CD4-positive, alpha-beta T cell treated with Interleukin-4 for 1 hour (primary cell): ENCODE data around the gene GH1.
"Not testable (repeated sequence)": the region's sequence is repeated elsewhere in the genome, so short reads cannot be mapped to it uniquely, and the experiment has no call there.

Experiments used
- DNase-seq, 2 donors: peaks; one replicate each; pipeline ENCODE4 v3.0.0-alpha.2; 2020 to 2022

GH1 gene

DNA sequence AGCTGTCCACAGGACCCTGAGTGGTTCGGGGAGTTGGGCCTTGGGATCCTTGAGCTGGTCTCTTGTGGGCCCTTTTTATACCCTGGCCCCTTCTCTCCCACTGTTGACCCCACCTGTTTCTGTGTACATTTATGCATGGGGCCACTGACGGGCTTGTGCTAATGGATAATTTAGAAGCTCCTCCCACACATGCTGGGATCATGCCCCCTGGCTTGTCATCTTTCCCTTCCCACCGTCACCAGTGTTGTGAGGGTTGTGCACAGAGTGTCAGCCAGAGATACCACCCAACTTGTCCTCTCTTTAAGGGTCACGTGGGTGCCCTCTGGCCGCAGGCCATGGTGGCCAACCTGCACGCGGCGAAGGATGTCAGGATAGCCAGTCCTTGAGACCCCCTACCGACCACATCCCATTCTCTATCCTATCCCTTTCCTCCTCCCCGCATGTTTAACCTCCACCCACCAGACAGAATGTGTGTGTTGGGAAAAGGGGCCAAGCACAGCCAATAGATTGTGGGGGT is at the start of gene GH1:
Gene GH1 (minus strand): TSS at position 51 of the 517 bp plus-strand sequence. CDS start 63 bp downstream, outside the sequence.
- not testable (repeated sequence) for DNase-seq

DNA sequence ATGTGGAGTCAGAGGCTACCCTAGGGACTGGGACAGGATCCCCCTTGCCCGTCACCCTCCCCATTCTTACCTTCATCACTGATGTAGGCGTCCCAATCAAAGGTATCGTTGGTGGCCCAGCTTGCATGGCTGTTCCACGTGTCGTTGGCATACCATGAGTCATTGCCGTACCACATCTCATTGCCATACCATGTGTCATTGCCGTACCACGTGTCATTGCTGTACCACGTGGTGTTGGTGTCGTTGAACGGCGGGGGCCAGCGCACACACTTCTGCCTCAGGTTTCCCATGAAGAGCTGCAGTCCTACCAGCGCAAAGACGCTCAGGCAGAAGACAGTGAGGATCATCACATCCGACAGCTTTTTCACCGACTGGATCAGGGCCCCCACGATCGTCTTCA is 49.3 kb upstream of the GH1 start:
- no peak for DNase-seq

DNA sequence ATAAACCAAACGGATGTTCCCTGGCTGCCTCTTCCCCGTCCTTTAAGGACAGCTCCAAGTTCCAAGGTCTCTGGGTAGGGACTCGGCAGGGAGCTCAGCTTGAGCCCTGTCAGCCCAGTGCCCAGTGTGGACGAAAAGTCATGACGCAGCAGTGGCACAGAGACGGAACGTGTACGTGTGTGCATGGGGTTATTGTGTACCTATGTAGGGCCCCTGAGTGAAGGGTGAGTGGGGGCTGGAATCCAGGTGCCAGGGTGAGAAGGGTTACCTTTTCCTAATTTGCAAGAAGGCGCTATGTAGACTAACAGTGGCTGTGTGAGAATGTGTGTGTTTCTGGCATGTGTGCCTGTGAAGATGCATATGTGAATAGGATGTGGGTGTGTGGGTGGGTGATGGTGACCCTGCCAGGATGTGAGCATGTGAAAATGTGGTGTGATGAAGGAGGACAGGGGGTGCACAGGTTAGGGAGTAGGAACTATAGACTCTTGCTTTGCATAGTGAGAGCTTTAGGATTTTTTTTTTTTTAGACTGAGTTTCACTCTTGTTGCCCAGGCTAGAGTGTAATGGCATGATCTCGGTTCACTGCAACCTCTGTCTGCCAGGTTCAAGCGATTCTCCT is 48.1 kb upstream of the GH1 start:
- peak in 1 of 2 donors; percentile 33 for DNase-seq

DNA sequence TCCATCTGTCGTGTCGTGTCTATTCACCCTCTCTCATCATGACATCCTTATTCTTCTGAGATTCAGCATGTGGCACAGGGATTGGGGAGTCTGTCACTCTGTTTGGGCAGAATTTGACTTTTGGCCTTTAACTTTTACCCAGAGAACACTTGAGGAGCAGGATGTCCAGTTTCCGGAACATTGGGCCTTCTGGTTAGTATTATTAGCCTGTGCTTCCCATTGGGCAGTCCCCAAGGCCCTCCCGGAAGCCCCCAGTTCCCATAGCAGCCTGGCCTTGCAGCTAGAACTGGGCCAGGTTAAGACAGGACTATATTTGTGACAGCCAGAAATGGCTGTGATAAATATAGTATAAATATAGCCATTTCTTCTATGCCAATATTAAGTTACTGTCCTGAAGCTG is 44.5 kb upstream of the GH1 start:
- DNase-seq = no peak

DNA sequence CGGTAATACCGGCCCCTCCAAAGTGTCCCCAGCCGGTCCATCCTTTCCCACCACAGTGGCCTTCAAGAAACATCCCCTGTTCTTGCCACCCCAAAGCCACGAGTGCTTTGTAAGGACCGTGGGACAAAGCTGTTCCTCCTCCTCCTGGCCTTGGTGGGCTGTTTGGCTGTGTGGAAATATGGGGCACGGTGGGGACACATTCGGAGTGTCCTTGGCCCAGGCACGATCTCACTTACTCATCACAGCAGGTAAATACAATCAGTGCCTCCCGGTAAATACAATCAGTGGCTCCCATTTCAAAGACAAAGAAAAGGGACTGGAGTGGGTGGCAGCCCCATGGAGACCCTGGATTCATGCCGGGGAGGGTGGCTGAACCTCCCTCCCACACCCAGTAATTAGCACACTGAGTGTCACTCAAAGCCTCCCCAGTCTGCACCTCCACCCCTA is 43.7 kb upstream of the GH1 start:
- no peak for DNase-seq

DNA sequence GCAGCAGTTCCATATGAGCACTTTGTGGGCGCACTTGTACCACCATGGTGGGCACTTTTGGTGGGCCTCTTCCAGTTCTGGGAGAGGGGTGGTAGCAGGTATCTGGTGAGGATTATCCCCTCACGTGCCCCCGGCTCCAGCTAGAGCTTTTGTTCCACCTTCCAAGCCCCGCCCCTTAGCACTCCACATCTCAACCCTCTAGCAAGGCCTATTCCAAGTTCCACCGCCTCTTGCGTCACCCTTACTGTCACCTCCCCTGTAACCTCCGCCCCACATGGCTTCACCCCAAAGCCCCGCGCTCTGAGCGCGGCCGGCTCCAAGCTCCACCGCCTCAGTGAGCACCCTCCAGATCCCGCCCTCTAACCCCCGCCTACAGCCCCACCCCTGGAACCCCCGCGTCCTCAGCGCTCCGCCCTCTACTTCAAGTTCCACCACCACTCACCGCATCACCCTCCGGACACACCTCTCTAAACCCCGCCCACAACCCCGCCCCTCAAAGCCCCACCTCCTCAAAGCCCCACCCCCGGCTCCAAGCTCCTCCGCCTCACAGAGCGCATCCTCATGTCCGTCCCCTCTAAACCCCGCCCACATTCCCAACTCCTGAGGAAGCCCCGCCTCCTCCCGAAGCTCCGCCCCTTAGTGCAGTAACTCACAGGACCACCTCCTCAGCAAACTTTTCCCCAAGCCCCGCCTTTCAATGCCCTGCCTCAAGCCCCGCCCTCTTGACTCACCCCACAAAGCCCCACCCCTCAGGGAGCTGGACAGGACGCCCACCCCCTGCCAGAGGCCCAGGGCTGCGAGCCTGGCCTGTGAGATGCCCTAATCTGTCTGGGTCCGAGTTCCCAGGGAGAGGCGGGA is 42.9 kb upstream of the GH1 start:
- DNase-seq = peak; percentile 55 to 72

DNA sequence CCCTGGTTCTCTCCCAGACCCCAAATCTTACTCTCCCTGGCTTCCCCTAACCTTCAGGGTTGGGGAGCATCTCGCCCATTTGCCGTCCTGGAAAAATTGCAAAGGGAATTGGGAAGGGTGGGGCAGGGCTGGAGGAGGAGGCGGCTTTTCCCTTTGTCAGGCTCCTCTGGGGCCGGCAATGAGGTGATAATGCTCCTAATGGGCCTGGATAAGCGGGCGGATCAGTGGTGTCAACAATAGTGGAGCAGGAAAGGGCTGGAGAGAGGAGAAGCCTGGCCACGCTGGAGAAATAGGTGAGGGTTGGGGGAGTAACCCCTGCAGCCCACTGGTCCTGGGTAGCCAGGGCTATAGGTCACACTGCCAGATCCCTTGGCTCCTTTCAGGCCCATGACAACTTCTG is 41.8 kb upstream of the GH1 start:
- DNase-seq = no peak

DNA sequence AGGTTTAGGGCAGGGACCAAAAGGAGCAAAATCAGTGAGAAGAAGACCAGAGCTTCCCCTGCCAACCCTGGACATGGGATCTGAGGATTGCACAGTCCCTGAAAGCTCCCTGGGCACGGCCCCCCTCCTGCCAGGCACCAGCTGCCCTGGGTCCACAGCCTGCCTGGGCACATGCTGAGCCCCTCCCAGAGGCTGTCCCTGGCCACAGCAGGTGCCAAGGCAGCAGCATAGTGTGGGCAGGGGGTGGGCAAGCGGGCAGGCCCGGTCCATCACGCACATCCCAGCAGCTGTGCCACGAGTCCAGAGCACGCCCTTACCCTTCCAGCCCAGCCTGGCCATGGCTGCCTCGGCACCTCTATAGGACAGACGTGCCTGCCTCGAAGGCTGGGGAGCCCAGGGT is 41.4 kb upstream of the GH1 start:
- no peak for DNase-seq

DNA sequence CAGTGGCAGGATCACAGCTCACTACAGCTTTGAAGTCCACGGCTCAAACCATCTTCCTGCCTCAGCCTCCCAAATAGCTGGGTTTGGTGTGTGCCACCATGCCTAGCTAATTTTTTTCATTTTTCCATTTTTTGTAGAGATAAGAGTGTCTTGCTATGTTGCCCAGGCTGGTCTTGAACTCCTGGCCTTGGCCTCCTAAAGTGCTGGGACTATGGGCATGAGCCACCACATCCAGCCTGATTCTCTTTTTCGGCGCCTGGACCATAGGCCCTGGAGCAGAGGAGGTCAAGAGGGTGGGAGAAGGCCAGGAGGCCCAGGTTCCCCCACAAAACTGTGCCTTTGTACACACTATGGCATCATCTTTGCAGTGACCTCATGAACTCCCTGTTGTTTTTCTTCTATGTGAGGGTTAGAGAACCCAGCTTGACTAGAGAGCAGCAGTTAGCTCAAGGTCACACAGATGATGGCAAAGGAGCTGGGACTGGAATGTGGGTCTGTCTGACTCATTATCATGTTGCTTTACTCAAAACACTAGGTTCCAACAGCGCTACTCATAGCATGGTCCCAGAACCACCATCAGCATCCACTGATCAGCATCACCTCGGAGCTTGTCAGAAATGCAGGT is 37.8 kb upstream of the GH1 start:
- DNase-seq = no peak

DNA sequence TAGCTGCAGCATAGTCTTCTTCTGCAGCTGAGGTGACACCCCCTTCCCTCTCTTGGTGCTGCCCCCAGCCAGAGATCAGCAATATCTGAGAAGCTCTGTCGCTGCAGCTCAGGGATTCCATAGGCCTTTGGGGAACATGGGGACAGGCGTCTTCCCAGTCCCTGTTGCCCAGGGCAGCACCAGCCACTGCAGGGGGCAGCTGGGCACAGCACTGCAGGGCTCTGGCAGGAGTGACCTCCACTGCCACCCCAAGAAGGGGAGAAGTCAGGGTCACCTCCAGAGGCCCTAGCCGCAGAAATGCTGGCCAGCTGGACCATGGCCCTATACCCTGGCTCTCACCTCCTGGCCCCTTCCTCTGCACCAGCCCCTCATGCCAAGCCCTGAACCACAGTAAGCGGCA is 37.2 kb upstream of the GH1 start:
- no peak for DNase-seq

DNA sequence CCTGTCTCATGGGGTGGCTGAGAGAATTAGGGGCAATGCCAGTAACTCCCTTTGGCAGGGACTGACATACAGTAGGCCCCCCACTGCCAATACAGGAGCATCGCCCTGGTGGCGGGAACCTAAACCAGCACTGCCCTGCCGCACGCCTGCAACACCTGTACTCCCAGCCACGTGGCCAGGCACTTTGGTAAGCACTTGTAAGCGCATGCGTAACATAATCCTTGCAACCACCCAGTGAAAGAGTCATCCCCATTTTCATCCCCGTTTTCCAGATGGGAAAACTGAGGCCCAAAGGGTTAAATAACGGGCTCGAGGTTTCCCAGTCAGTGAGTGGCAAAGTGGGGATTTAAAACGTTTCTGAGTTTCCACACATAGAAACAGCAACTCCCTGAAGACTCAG is 36.6 kb upstream of the GH1 start:
- no peak for DNase-seq

DNA sequence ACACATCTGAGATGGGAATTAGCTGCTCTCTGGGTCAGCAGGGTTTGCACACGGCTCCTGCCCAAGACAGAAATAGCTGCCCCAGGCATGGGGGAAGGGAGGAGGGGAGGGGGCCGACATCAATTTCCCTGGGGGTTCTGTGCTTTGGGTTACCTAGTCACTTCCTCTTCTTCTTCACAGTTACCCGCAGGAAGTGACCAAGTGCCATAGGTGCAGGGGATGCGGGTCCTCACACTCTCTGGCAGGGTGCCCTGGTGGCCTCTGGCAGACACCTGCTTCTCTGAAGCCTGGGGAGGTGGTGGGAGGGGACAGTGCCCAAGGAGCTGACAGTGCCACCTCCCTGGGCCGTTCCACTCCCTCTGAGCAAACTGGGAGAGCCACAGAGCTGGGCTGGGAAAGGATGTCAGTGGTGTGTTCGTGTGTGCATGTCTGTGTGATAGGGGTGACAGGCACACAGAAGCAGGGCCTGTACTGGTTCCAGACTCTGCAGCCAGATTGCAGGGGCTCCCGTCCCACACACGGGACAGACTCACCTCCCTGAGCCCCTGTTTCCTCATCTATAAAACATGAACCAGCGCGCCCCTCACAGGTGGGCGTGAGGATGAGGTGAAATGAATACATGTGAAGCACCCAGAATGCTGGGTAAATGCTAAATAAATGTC is 35.9 kb upstream of the GH1 start:
- DNase-seq = peak; percentile 44 to 72

DNA sequence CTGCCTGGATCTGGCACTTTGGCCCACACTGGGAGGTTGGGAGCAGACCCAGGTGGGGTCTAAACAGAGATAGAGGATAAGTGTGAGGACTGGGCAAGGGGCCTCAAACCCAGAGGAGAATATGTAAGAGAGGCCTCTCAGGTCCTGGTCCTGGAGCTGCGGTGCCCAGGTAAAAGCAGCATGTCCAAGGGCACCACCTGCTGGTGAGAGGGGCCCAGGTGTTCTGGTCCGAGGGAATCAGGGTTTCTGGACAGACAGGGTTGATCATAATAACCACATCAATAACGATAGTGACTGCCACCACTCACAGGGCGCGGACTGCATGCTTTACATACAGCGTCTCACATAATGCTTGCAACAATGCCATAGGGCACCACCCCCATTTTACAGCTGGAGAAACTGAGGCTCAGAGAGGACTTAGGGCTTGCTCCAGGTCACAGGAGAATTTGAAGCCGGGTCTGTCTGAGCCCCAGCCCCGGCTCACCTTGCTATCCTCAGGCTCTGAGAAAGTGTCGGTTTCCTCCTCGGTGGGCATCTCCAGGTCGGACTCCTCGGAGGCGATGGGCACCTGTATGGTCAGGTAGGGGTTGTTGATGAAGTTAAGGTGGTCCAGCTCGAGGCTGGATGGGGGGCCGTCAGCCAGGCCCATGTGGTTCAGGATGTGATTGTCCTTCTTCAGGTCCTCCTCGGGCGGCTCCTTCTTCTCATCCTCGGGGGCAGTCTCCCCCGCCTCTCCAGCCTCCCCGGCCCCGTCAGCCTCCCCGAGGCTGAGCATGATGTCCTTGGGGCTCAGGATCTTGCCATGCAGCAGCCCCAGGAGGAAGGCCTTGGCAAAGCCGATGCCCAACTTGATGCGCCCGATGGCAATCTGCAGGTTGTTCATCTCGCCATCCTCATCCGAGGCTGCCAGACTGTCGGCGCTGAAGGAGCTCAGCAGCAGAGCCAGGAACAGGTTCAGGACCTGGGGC is 32.6 kb upstream of the GH1 start:
- peak; percentile 46 to 57 for DNase-seq

DNA sequence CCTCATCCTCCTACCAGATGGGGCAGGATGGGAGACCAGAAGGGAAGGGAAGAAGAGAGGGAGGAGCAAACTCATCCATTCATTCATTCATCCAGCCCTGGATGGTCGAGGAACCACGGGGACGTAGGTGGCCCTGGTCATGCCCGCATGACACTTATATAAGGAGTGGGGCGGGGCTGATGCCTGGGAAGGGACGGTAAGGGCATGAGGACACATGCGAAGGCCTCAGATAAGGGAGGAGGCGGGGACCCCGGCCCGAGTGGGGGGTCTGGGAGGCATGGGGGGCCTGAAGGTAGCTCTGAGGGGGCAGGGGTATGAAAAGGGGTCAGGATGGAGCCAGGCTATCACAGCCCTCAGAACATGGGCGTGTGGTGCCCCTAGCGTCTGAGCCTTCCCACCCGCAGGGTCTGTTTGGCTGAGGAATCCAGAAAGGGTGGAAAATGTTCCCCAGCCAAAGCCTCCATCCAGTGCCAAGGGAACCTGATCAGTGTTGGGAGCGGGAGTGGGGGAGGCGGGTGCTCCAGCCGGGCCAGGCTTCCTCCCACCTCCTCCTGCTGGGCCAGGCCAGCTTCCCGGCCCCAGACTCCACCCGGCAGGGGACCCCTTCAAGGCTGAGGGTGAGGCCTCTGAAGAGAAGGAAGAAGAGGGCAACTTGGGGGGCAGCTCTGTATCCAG is 31.1 kb upstream of the GH1 start:
- no peak for DNase-seq

DNA sequence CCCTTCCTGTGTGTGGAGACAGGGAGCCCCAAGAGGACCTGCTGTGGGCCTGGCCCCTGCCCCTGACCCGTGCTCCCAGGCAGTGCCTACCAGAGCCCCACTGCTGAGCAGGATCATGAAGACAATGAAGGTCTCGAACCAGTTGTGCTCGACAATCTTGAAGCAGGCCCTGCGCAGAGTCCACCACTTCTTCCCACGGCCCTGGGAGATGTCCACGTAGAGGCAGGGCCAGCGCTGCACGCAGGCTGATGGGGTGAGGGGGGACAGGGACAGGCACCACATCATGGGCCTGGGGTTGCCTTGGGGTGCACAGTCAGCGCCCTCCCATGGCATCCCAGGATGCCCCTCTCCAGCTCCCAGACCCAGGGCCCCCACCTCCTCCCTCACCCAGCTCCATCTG is 29.9 kb upstream of the GH1 start:
- no peak for DNase-seq

DNA sequence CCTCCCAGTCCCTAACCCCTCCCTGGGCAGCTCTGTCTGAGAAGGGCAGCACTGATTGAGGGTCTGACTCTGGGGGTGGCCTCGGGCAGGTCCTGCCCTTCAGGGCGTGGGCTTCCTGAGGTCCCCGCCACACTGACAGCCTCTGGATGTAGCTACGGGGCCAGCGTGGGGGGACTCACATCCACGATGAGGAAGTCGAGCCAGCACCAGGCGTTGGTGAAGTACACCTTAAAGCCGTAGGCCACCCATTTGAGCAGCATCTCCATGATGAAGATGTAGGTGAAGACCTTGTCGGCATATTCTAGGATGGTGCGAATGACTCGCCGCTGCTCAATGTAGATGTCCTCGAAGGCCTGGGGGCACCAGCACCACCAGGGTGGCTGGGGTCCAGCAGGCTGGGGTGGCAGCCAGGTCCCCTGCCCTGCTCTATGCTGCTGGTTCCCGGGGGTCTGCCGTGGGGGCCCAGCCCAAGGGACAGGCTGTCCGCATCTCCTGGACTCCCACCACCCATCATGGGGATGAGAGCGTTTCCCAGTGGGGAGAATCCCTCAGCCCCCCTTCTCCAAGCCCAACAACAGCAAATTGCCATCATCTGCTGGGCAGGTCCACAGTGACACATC is 29.2 kb upstream of the GH1 start:
- DNase-seq = no peak

DNA sequence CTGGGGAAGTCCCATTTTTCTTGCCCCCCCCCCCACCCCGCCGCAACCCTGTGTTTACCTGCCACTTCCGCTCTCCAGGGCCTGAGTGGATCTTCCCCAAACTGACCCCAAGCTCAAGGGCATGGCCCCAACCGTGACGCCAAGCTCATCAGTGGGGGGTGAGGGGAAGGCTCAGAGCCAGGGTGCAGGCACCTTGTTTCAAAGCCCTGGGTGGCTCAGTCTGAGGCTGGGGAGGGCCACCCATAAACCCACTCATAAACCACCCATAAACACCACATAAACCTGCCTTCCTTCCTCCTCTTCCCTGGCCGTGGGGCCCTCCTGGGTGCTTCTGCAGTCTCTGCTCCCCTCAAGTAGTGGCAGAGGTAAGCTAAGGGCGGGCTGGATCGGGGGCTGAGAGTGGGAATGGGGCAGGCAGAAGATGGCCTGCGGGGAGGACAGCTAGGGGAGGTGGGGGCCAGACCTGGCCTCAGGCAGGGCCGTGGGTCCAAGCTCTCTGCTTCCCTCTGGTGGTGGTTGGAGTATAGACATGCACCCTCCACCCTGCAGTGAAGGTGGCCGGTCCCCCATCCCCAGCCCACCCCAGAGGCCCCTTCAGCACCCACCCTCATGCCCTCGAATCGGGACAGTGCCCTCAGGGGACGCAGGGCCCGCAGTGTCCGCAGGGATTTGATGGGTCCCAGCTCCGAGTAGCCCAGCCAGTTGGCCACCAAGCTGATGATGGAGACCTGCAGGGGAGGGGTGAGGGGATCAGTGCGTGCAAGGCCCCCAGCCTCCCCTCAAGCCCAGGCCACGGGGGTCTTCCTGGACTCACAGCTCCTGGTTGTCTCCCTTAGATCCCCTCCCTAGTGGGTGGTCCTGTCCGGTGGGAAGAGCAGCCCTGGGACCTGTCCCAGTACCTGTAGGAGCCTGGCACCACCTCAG is 28.1 kb upstream of the GH1 start:
- peak; percentile 65 to 66 for DNase-seq

DNA sequence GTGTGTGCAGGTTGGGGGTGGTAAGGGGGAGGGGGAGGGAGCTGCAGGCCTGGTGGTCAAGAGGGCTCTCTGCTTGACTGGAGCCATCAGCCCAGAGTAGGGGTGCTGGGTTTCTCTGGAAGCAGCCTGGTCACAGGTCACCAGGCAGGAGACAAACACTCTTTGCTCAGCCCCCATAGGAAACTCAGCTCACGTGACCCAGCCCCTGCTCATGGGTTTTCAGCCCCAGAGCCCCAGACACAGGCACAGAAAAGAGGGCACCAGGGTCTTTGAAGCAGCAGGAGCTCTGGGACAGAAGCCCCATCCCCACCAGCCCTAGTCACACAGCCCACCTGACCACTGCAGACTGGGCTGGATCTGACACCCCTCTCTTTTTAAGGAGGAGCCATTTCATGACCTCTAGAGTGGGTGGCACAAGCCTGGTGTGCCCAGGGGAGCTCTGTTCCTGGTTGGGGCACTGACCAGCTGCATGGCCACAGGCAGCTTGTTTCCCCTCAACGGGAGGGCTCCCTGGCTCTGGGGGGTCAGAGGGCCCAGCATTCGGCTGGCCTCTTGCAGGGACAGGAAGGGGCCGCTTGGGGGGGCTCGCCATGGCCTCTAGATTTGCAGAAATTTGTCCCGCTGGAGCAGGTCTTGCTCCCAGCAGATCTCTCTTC is 27.3 kb upstream of the GH1 start:
- DNase-seq = peak; percentile 7 to 64
